ENCODE results near the gene CAMK1.
A peak's percentile ranks its signal among the peaks of the same experiment; 100 is the strongest.

Gene CAMK1

GRCh38 chr3:9739181-9739580 is 30.6 kb downstream of the CAMK1 start:
- no peak for DNase-seq (ENCODE audit: low read depth in 1 of 2, low spot score in 1 of 2)
- no peaks in the 10 kb centered on the region for H3K27me3 ChIP-seq (ENCODE audit: insufficient read depth, poor library complexity, severe bottlenecking)
- H3K4me3 ChIP-seq (replicated peaks; ENCODE audit: insufficient read depth, low read length), result no peak overlapping the region
- H3K27ac ChIP-seq (replicated peaks), result no peak overlapping the region
- no peak for TF ChIP-seq CTCF (IDR thresholded peaks at IDR 0.05; ENCODE audit: insufficient read depth, low read length)
- no peak for TF ChIP-seq GABPA (IDR thresholded peaks at IDR 0.05; ENCODE audit: low read depth)
- TF ChIP-seq POLR2AphosphoS5 (IDR thresholded peaks at IDR 0.05; ENCODE audit: low read depth), result no peak
- TF ChIP-seq REST (IDR thresholded peaks at IDR 0.05; ENCODE audit: insufficient replicate concordance, low read depth), result no peak
- no peak for TF ChIP-seq SPI1 (IDR thresholded peaks at IDR 0.05; ENCODE audit: borderline replicate concordance, low read depth)

GRCh38 chr3:9736831-9737230 is 32.9 kb downstream of the CAMK1 start:
- Histone ChIP-seq H3K27ac (replicated peaks) (no peak overlapping the region), H3K27me3 (ENCODE audit: insufficient read depth, poor library complexity, severe bottlenecking) (no peaks in the 10 kb centered on the region), H3K4me3 (replicated peaks; ENCODE audit: insufficient read depth, low read length) (no peak overlapping the region)
- DNase-seq (ENCODE audit: low read depth in 1 of 2, low spot score in 1 of 2), result no peak
- TF ChIP-seq SPI1 (IDR thresholded peaks at IDR 0.05; ENCODE audit: borderline replicate concordance, low read depth) (no peak), GABPA (IDR thresholded peaks at IDR 0.05; ENCODE audit: low read depth) (no peak), POLR2AphosphoS5 (IDR thresholded peaks at IDR 0.05; ENCODE audit: low read depth) (no peak), CTCF (IDR thresholded peaks at IDR 0.05; ENCODE audit: insufficient read depth, low read length) (no peak)

- Histone ChIP-seq H3K27ac (replicated peaks) (peak overlapping the region; percentile 100), H3K27me3 (ENCODE audit: insufficient read depth, poor library complexity, severe bottlenecking) (no peaks in the 10 kb centered on the region), H3K4me3 (replicated peaks; ENCODE audit: insufficient read depth, low read length) (peak overlapping the region; percentile 90)
- TF ChIP-seq SPI1 (IDR thresholded peaks at IDR 0.05; ENCODE audit: borderline replicate concordance, low read depth) (no peak), REST (IDR thresholded peaks at IDR 0.05; ENCODE audit: insufficient replicate concordance, low read depth) (no peak), CTCF (IDR thresholded peaks at IDR 0.05; ENCODE audit: insufficient read depth, low read length) (no peak), GABPA (IDR thresholded peaks at IDR 0.05; ENCODE audit: low read depth) (no peak), POLR2AphosphoS5 (IDR thresholded peaks at IDR 0.05; ENCODE audit: low read depth) (no peak)
- DNase-seq (ENCODE audit: low read depth in 1 of 2, low spot score in 1 of 2), result peak in 1 of 2 experiments; percentile 11
These were observed 37.0 kb downstream of the CAMK1 start for GRCh38 chr3:9732740-9733115.

GRCh38 chr3:9732080-9732739 is 37.5 kb downstream of the CAMK1 start:
- peak in 1 of 2 experiments; percentile 68 for DNase-seq (ENCODE audit: low read depth in 1 of 2, low spot score in 1 of 2)
- TF ChIP-seq POLR2AphosphoS5 (IDR thresholded peaks at IDR 0.05; ENCODE audit: low read depth), result no peak
- TF ChIP-seq CTCF (IDR thresholded peaks at IDR 0.05; ENCODE audit: insufficient read depth, low read length), result no peak
- TF ChIP-seq REST (IDR thresholded peaks at IDR 0.05; ENCODE audit: insufficient replicate concordance, low read depth), result no peak
- no peak for TF ChIP-seq GABPA (IDR thresholded peaks at IDR 0.05; ENCODE audit: low read depth)
- TF ChIP-seq SPI1 (IDR thresholded peaks at IDR 0.05; ENCODE audit: borderline replicate concordance, low read depth), result no peak
- no peaks in the 10 kb centered on the region for H3K27me3 ChIP-seq (ENCODE audit: insufficient read depth, poor library complexity, severe bottlenecking)
- peak overlapping the region; percentile 100 for H3K27ac ChIP-seq (replicated peaks)
- H3K4me3 ChIP-seq (replicated peaks; ENCODE audit: insufficient read depth, low read length), result peak overlapping the region; percentile 90
